Gastroesophageal sphincter (tissue), 3 donors: Measurements from ENCODE around the gene MAN2A1.

Experiments
- CTCF ChIP-seq, 4 experiments: fragments of 200-600 bp in 2 of 4; fragments of 450-650 bp in 2 of 4; sonication (generic) in 1 of 4; IDR thresholded peaks; one replicate each; pipeline ENCODE4 v1.5.1; 2017 to 2019; ENCODE audit warnings: antibody characterized with exemption in 4 of 4, mild to moderate bottlenecking in 2 of 4, moderate library complexity in 2 of 4
- POLR2A ChIP-seq, 2 donors: fragments of 450-650 bp; IDR thresholded peaks; one replicate each; pipeline ENCODE4 v1.6.1; 2017; ENCODE audit warnings: antibody characterized with exemption in 2 of 2, mild to moderate bottlenecking in 2 of 2, moderate library complexity in 1 of 2
- POLR2AphosphoS5 ChIP-seq: sonication (generic); formaldehyde crosslinking; IDR thresholded peaks from one replicate; pipeline ENCODE4 v1.6.1; 2017; ENCODE audit warnings: antibody characterized with exemption

GRCh38 chr5:109882546-109882945, 192.8 kb downstream of the MAN2A1 start:
- no peak for TF ChIP-seq CTCF (IDR thresholded peaks at IDR 0.05)
- TF ChIP-seq POLR2A (IDR thresholded peaks at IDR 0.05) = no peak
- no peak for TF ChIP-seq POLR2AphosphoS5
